Stimulated activated CD8-positive, alpha-beta memory T cell treated with anti-CD3 and anti-CD28 coated beads, Interleukin-4, amount 100 ng/mL, for 24 hours (primary cell): Measurements from ENCODE around the gene HYLS1.

Experiments used
- DNase-seq: peaks from one replicate; pipeline ENCODE4 v3.0.0-alpha.2; 2020; ENCODE audit warnings: low read depth

HYLS1 gene

DNA sequence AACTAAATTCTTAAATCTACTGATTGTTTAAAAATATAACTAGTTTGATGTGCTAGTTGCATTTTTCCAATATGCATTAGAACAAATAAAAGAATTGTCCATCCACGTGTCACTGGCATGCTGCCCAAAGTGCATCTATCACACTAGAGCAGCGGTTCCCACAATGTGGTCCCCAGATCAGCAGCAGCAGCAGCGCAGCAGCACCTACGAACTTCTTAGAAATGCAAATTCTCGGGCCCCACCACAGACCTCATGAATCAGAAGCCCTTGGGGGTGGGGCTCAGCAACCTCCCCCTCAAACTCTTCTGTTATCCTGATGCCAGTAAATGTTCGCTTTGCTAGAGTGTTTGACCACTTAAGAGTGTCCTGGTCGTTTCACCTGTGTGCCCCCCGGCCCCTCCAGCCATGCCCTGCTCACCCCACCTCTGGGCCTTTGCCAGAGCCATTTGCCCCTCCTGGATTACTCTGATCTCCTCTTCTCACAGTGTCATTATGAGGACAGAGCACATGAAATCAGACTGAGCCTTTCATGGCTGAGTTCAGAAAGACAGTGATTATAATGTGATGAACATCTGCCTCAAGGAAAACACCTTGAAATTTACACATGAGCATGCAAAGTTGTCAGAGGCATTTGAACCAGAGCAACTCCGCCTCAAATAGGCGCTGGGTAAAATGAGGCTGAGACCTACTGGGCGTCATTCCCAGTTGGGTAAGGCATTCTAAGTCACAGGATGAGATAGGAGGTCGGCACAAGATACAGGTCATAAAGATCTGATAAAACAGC is 45.8 kb downstream of the HYLS1 start:
- peak; percentile 29 for DNase-seq

GRCh38 chr11:125934473-125934872 is 47.0 kb downstream of the HYLS1 start:
- DNase-seq = no peak

GRCh38 chr11:125935056-125935455 is 47.6 kb downstream of the HYLS1 start:
- DNase-seq = no peak

GRCh38 chr11:125935618-125936199 is 48.2 kb downstream of the HYLS1 start:
- DNase-seq = no peak

- DNase-seq = no peak
Measured at GRCh38 chr11:125938418-125938817, 51.0 kb downstream of the HYLS1 start.

- no peak for DNase-seq
Measured at GRCh38 chr11:125939081-125939521, 51.6 kb downstream of the HYLS1 start.

DNA sequence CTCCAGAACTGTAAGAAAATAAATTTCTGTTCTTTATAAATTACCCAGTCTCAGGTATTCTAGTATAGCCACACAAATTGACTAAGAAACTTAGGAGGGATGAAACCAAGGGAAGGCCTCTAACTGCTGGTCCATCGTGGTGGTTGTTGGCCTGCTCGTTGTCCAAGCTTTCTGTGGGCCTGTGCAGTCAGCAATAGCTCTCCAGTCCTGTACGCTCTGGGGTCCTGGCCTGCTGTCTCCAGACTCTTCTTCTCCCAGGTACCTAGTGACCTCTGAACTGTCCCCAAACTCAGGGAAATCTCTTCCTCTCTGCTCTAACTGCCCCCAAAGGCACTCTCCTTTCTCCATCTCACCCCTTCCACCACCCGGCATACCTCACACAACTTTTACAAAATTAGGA is 52.7 kb downstream of the HYLS1 start:
- no peak for DNase-seq

GRCh38 chr11:125941267-125941618 is 53.8 kb downstream of the HYLS1 start:
- no peak for DNase-seq

GRCh38 chr11:125941619-125942611 is 54.4 kb downstream of the HYLS1 start:
- DNase-seq = no peak

- DNase-seq = no peak
Measured at GRCh38 chr11:125942771-125943428, 55.4 kb downstream of the HYLS1 start.

GRCh38 chr11:125943661-125944349 is 56.3 kb downstream of the HYLS1 start:
- DNase-seq = no peak

DNA sequence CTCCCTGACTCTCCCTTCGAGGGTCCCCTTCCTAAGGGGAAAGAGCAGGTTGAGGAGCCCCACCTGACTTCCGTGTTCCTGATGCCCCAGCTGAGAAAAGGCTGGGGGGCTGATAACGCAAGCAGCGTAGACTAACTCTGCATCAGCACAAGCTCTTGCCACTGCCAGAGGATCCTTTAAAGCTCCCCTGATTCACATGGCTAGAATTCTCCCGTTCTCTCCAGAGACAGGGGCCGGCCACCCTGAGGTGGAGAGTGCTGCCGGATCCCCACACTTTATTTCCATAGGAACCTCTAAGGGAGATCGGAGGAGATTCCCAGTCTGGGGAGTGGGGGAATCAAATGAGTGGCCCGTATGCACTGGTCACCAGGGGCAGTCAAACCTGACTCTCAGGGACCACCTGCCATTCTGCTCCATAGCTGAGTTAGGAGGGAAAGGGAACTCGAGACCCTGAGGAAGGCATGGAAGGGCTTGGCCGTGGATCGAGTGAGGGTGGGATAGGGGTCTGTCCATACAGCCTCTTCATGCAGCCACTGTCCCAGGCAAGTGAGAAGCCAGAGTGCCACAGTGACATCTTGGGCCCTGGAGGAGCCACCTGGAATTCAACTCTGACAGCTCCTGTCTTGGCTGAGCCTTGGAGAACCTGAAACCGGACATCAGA is 57.0 kb downstream of the HYLS1 start:
- DNase-seq = no peak

DNA sequence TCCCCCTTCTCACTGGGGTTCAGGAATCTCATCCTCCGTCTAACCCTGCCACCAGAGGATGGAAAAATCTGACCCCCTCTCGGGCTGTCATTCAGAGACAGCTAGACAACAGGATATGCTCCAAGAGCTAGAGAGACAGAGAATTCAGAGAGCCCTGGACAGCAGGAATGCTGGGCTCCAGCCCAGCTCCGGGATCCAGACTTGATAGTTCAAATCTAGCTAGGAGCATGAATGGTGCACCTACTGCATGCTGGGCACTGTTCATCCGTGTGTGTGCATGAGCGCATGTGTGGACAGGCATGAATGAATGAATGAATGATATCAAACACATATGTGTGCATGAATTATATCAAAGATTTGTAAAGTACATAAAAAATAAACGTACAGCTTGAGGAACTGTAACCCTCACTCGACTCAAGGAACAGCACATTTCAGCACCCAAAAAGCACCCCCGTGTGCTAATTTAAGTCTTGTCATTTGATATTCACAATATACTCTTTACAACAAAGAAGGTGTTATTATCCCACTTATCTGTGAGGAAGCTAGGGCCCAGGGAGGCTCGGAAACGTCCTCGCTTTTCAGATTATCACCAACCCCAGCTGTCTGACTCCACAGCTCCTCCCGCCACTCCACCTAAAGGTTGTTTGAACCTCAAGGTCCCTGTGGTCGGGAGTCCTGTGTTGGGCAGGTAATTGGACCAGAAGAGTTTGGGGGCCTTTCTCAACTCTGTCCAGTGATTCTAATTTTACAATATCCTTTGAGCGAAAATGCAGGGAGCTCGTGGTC is 57.7 kb downstream of the HYLS1 start:
- no peak for DNase-seq

DNA sequence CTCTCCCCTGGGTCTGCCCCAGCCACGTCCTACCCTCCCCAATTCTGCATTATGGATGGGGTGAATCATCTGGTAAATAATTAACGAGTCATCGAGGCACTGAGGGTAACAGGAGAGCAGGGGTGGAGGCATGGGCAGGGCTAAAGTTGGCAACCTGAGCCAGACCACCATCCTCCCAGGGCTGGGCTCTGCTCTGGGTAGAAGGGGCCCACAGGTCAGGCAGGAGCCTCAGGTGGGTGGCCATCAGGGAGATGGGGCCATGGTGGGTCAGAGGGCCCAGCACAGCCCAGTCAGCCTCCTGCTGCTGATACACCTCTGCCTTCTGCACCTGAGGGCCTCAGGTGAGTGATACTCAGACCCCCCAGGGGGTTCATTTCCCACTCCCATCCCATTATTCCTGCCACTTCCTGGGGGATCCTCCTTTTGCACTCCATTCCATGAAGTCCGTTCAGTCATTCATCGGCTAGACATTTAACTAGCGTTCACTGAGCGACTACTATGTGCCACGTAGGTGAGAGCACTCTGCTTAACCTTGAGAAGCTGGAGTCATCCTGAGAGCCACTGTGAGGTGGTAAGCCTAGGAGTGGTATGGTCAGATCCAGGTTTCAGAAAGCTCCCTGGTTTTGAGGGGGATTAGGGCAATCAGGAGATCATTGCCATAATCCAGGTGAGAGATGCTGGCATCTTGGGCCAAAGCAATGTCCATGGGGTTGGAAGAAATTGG is 58.5 kb downstream of the HYLS1 start, which contains the start of gene VSIG10L2:
VSIG10L2 (plus strand) TSS at position 248 of the 724 bp plus-strand sequence; CDS start at position 260, 12 bp downstream.
- no peak for DNase-seq

DNA sequence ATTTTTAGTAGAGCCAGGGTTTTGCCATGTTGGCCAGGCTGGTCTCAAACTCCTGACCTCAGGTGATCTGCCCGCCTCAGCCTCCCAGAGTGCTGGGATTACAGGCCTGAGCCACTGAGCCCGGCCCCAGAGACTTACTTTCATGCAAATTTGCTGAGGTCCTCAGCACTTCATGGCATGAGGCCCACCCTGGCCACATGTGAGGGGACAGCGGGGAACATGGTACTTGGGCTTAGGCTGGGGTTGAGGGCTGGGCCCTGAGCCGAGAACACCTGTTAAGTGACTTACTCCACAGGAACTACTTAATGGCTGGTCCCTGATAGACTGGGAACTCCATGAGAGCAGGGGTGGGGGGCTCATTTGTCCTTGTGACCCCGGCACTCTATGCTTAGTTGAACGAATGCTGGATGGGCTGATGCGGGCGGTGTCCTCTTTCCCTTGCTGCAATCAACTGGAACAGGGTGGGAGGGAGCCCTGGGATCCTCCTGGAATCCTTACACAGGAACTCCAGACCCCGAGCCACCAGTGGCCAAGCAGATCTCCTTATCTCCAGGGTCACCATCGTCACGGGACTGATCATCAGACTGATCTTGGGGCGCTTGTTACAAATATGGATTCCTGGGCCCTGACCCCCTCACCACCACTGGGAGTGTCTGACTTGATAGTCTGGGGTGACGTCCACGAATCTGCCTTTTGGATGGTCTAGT is 59.4 kb downstream of the HYLS1 start:
- no peak for DNase-seq

DNA sequence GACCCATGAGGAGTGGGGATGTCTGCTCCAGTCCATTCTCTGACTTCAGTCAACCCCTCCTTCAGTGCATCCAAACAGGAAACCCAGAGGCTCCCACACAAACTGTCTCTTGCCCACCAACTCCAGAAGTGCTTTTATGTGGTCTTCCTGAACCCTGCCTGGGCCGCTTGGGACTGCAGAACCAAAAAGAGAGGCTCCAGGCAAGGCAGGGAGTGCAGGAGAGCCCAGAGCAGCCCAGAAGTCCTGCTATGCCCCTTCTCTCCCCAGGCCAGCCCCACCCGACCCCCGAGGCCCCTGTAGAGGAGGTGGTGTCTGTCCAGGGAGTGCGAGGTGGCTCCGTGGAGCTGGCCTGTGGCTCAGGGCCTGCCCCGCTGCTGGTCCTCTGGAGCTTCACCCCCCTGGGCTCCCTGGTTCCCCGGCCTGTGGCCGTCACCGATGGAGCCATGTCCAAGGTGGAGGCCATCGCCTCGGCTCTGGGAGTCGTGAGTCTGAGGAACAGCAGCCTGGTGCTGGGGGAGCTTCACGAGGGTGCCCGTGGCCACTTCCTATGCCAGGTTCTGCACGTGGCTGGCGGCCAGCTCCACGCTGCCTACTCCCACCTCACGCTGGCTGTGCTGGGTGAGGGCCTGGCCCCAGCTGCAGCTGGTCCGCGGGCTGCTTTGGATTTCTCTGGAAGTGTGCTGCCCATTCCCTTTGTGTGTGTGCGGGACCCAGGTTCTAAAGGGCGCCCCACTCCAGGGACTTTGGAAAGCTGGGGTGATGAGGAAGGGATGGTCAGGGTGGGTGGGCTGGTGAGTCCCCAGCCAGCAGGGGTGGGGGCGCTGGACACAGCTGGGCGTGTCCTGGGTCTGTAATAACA is 60.2 kb downstream of the HYLS1 start:
- DNase-seq = no peak

DNA sequence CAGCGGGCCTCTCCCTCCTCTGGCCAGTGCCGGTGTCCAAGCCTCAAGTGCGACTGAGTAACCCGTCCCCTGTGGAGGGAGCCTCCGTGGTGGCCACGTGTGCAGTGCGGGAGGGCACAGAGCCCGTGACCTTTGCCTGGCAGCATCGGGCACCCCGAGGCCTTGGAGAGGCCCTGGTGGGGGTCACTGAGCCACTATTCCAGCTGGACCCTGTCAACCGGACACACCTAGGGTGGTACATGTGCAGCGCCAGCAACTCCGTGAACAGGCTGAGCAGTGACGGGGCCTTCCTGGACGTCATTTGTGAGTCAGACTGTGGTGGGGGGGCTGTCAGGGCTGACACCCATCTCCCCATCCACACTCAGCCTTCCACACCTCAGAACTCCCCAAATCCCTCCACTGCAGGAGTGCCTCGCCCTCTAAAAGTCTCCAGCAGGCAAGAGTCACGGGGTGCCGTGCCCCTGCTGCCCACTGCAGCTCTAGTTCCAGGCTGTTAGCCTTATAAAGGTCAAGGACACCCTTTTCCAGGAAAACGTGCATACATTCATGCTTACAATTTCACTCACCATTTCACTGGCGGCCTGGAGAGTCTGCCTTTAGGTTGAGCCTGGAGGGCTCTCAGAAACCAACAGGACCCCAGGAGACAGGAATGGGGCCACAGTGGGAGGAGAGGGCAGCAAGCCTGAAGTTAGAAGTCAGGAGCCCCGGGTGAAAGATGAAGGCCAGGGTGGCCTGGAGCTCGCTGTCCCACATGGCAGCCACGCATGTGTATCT is 61.0 kb downstream of the HYLS1 start:
- no peak for DNase-seq
